ENCODE data around the gene FGD2. TPM values are rescaled to one million over a fixed set of nuclear protein-coding genes. Genes with fewer than 3 reads are reported as not detected.

The FGD2 gene
- total and polyA plus RNA-seq, 2 donors (not counting 3 experiments of a cell fraction or from before 2014, with no cell fraction given): not detected

DNA sequence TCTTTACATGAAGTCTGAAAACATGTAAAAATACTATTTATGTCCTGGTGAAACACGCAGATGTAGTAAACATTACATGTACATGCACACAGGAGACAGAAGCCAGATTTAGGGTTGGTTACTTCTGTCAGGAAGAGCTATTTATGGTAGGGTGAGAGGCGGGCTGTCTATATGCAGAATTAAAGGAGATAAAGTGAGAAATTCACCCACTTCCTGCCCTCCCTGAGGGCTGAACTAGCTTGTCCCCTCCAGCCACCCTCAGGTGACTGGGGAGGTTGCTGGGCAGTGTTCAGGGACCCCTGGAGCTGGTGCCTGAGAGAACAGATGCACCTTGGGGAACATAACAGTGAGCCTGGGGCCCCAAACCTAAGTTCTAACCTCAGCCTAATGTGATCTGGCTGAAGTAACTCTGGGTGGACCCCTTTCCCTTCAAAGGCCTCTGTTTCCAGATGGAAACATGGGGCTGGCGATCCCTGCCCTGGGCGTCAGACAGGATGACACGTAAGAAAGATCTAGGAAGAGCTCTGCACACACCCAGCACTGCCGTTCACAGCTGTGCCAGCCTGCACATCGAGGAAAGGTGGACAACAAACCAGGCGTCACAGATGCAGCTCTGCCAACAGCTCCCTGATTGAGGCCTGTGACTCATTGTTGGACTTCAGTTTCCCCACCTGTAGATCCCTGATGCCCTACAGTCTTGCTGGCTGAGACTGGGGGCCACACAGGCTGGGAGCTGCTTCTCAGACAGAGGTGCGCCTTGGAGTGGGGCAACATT lies 49.6 kb upstream of the FGD2 start:
- Histone ChIP-seq H3K4me2 (ENCODE audit: insufficient read depth, low read length) (no peak overlapping the region), H4K20me1 (replicated peaks; ENCODE audit: control insufficient read depth, extremely low read depth, insufficient read depth, low read length) (no peaks in the 10 kb centered on the region), H3K4me1 (ENCODE audit: control insufficient read depth, extremely low read depth, insufficient read depth, low read length) (peaks cover 3% of the 10 kb centered on the region), H3K9me3 (replicated peaks; ENCODE audit: control insufficient read depth, insufficient read depth, low read length) (no peaks in the 10 kb centered on the region), H3K36me3 (ENCODE audit: control insufficient read depth in 2 of 2, extremely low read depth in 1 of 2, insufficient read depth in 2 of 2, low read length in 2 of 2) (no peaks in the 10 kb centered on the region), H3K79me2 (ENCODE audit: control insufficient read depth, insufficient read depth, low read length) (no peaks in the 10 kb centered on the region), H3K27ac (ENCODE audit: insufficient read depth, low read depth, low read length) (no peak overlapping the region), H3K9me1 (replicated peaks; ENCODE audit: control insufficient read depth, extremely low read depth, insufficient read depth, low read length) (no peaks in the 10 kb centered on the region), H3K4me3 (replicated peaks in 1 of 3; ENCODE audit: insufficient read depth in 1 of 3, low read depth in 1 of 3, low read length in 3 of 3) (no peak overlapping the region), H2AFZ (ENCODE audit: low read depth, low read length) (peak overlapping the region; percentile 9), H3K27me3 (ENCODE audit: control insufficient read depth in 2 of 2, insufficient read depth in 2 of 2, low read length in 2 of 2) (no peaks in the 10 kb centered on the region), H3K9ac (replicated peaks; ENCODE audit: extremely low read depth, insufficient read depth, low read length) (no peak overlapping the region)
- FAIRE-seq: peak; percentile 59
- ChIA-PET CTCF (interaction anchor here (1.0 to 3.2 kb wide), 5 partner anchors 11 to 62 kb away, joined by 3 to 15 read pairs (median 5); no protein-coding TSS in a partner anchor), POLR2A (no interaction called here)
- BruUV-seq (replicated peaks): no TSS peak
- dilution Hi-C loops (cut with MboI; ENCODE audit: extremely low pct_ligation_motif_present, low sequenced_read_pairs) (no loop called here), intact Hi-C loops (cut with micrococcal nuclease) (no loop called here)
- no peak for TF ChIP-seq POLR2A (IDR thresholded peaks at IDR 0.05; ENCODE audit: low read depth, low read length)
- TF ChIP-seq MYC (IDR thresholded peaks at IDR 0.05; ENCODE audit: low read depth, low read length): no peak
- no peak for TF ChIP-seq JUN (IDR thresholded peaks at IDR 0.05; ENCODE audit: borderline replicate concordance, insufficient read depth, insufficient read length, low read depth)
- TF ChIP-seq FOS (IDR thresholded peaks at IDR 0.05; ENCODE audit: borderline replicate concordance, insufficient read depth, low read length): no peak
- DNase-seq (ENCODE audit: low read depth, low spot score): peak; percentile 29

DNA sequence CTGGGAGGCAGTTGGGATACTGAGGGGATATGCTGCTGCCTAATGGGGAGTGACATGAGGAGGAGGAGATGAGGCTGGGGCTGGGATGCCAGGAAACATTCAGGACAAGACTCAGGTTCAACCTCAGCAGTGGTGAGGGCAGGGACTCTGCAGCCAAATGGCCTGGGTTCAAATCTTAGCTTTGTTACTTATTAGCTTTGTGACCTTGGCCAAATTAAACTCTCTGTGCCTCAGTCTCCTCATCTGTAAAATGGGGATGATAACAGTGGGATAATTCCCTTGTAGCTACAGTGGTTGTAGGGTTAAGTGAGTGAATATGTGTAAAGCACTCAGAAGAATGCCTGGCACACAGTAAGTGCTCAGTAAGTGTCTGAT lies 49.0 kb upstream of the FGD2 start:
- H3K79me2 ChIP-seq (ENCODE audit: control insufficient read depth, insufficient read depth, low read length): no peaks in the 10 kb centered on the region
- no peak overlapping the region for H2AFZ ChIP-seq (ENCODE audit: low read depth, low read length)
- ChIA-PET POLR2A (no interaction called here), CTCF (interaction anchor here (1.0 to 3.2 kb wide), 4 partner anchors 22 to 62 kb away, joined by 3 to 15 read pairs (median 8); no protein-coding TSS in a partner anchor)
- no peak overlapping the region for H3K9ac ChIP-seq (replicated peaks; ENCODE audit: extremely low read depth, insufficient read depth, low read length)
- no peaks in the 10 kb centered on the region for H3K27me3 ChIP-seq (ENCODE audit: control insufficient read depth in 2 of 2, insufficient read depth in 2 of 2, low read length in 2 of 2)
- no peak overlapping the region for H3K4me3 ChIP-seq (replicated peaks in 1 of 3; ENCODE audit: insufficient read depth in 1 of 3, low read depth in 1 of 3, low read length in 3 of 3)
- no peaks in the 10 kb centered on the region for H3K9me1 ChIP-seq (replicated peaks; ENCODE audit: control insufficient read depth, extremely low read depth, insufficient read depth, low read length)
- H3K36me3 ChIP-seq (ENCODE audit: control insufficient read depth in 2 of 2, extremely low read depth in 1 of 2, insufficient read depth in 2 of 2, low read length in 2 of 2): no peaks in the 10 kb centered on the region
- H3K4me2 ChIP-seq (ENCODE audit: insufficient read depth, low read length): no peak overlapping the region
- dilution Hi-C loops (cut with MboI; ENCODE audit: extremely low pct_ligation_motif_present, low sequenced_read_pairs): no loop called here
- no TSS peak for BruUV-seq (replicated peaks)
- DNase-seq (ENCODE audit: low read depth, low spot score) (no peak), FAIRE-seq (no peak)
- no peak overlapping the region for H3K27ac ChIP-seq (ENCODE audit: insufficient read depth, low read depth, low read length)
- peaks cover 3% of the 10 kb centered on the region for H3K4me1 ChIP-seq (ENCODE audit: control insufficient read depth, extremely low read depth, insufficient read depth, low read length)
- H4K20me1 ChIP-seq (replicated peaks; ENCODE audit: control insufficient read depth, extremely low read depth, insufficient read depth, low read length): no peaks in the 10 kb centered on the region
- no peak for TF ChIP-seq EZH2 (IDR thresholded peaks at IDR 0.05; ENCODE audit: borderline replicate concordance, low read depth, low read length, severe bottlenecking)
- TF ChIP-seq MYC (IDR thresholded peaks at IDR 0.05; ENCODE audit: low read depth, low read length): no peak
- H3K9me3 ChIP-seq (replicated peaks; ENCODE audit: control insufficient read depth, insufficient read depth, low read length): no peaks in the 10 kb centered on the region
- intact Hi-C loops (cut with micrococcal nuclease): no loop called here

All from endothelial cell of umbilical vein (primary cell).